GM12878 (cell line): Measurements from ENCODE around the gene CHRM4. TPM values are rescaled to one million over a fixed set of nuclear protein-coding genes. Genes with fewer than 3 reads are reported as not detected.

Experiments used
- ATF3 ChIP-seq: IDR thresholded peaks from 2 replicates; pipeline ENCODE4 v1.6.1; 2011; ENCODE audit warnings: low read depth, mild to moderate bottlenecking, low read length, moderate library complexity, borderline replicate concordance; ENCODE audit errors: extremely low read depth
- CHD2 ChIP-seq: IDR thresholded peaks from 2 replicates; pipeline ENCODE4 v1.6.1; 2011; ENCODE audit warnings: low read depth, low read length, improper control_type of control experiment, borderline replicate concordance
- ETV6 ChIP-seq, 2 experiments: fragments of 450-650 bp in 1 of 2; IDR thresholded peaks in 1 of 2; conservative IDR thresholded peaks in 1 of 2; 2 replicates each; pipeline ENCODE4 v1.6.1; 2014; ENCODE audit warnings: antibody characterized with exemption in 1 of 2, borderline replicate concordance in 1 of 2, low read depth in 1 of 2, mild to moderate bottlenecking in 1 of 2, moderate library complexity in 1 of 2
- NKRF ChIP-seq: fragments of 450-650 bp; conservative IDR thresholded peaks from 2 replicates; pipeline ENCODE4 v1.6.1; 2017; ENCODE audit warnings: mild to moderate bottlenecking, moderate library complexity
- NR2F1 ChIP-seq: fragments of 450-650 bp; conservative IDR thresholded peaks from 2 replicates; pipeline ENCODE4 v1.6.1; 2017; ENCODE audit warnings: mild to moderate bottlenecking
- PBX3 ChIP-seq: IDR thresholded peaks from 2 replicates; pipeline ENCODE4 v1.6.1; 2011; ENCODE audit warnings: mild to moderate bottlenecking, low read depth, low read length, moderate library complexity; ENCODE audit not compliant: insufficient replicate concordance
- SIX5 ChIP-seq: IDR thresholded peaks from 2 replicates; pipeline ENCODE4 v1.6.1; 2011; ENCODE audit warnings: mild to moderate bottlenecking, low read depth, low read length, moderate library complexity; ENCODE audit not compliant: severe bottlenecking
- SKIL ChIP-seq: fragments of 450-650 bp; IDR thresholded peaks from 2 replicates; pipeline ENCODE4 v1.6.1; 2017; ENCODE audit warnings: mild to moderate bottlenecking, low read depth, inconsistent platforms; ENCODE audit not compliant: poor library complexity, severe bottlenecking
- TBL1XR1 ChIP-seq: IDR thresholded peaks from 2 replicates; pipeline ENCODE4 v1.6.1; 2012; ENCODE audit warnings: low read depth, low read length, improper control_type of control experiment
- ZNF687 ChIP-seq: fragments of 450-650 bp; IDR thresholded peaks from 2 replicates; pipeline ENCODE4 v1.6.1; 2017; ENCODE audit warnings: mild to moderate bottlenecking, moderate library complexity
- ZSCAN29 ChIP-seq: fragments of 450-650 bp; IDR thresholded peaks from 2 replicates; pipeline ENCODE4 v1.6.1; 2017; ENCODE audit warnings: mild to moderate bottlenecking, moderate library complexity
- ZZZ3 ChIP-seq: IDR thresholded peaks from 2 replicates; pipeline ENCODE4 v1.6.1; 2011; ENCODE audit warnings: low read depth; ENCODE audit not compliant: control insufficient read depth, insufficient read length
- polyA plus RNA-seq, 11 experiments: library from polyadenylated mRNA; depleted of rRNA in 4 of 11; unstranded in 6 of 11; stranded (reverse) in 5 of 11; fragments of >200 nt; fragmentation: Nextera tagmentation in 4 of 11; fragmentation: Illumina TruSeq in 1 of 11; extraction: Ambion mirVana in 4 of 11; extraction: Trizol in 1 of 11; gene quantifications; 1 replicate in 1 of 11; 2 replicates in 10 of 11; pipeline versions ENCODE4 v1.2.1 to v1.2.3, GENCODE V29; 2011 to 2016; ENCODE audit warnings: inconsistent platforms in 2 of 11, missing spikeins in 2 of 11, low read depth in 1 of 11
- total RNA-seq, 4 experiments: library from RNA; depleted of rRNA in 3 of 4; stranded (reverse); fragments of >200 nt in 3 of 4; fragmentation: Illumina TruSeq in 1 of 4; extraction: Trizol in 1 of 4; gene quantifications; 2 replicates each; pipeline versions ENCODE4 v1.2.1 to v1.2.3, GENCODE V29; 2013 to 2021
- TF ChIP-seq, protein P1 (sequence below): fragments of 150-350 bp; IDR thresholded peaks from 2 replicates; pipeline ENCODE4 v1.6.1; 2016; ENCODE audit warnings: low read depth, low read length

Gene CHRM4
- total and polyA plus RNA-seq, 10 of the 15 experiments (the other 5 are each of a cell fraction or from before 2014, with no cell fraction given): 0.12 to 0.23 (median 0.13) TPM; not detected in 7

DNA sequence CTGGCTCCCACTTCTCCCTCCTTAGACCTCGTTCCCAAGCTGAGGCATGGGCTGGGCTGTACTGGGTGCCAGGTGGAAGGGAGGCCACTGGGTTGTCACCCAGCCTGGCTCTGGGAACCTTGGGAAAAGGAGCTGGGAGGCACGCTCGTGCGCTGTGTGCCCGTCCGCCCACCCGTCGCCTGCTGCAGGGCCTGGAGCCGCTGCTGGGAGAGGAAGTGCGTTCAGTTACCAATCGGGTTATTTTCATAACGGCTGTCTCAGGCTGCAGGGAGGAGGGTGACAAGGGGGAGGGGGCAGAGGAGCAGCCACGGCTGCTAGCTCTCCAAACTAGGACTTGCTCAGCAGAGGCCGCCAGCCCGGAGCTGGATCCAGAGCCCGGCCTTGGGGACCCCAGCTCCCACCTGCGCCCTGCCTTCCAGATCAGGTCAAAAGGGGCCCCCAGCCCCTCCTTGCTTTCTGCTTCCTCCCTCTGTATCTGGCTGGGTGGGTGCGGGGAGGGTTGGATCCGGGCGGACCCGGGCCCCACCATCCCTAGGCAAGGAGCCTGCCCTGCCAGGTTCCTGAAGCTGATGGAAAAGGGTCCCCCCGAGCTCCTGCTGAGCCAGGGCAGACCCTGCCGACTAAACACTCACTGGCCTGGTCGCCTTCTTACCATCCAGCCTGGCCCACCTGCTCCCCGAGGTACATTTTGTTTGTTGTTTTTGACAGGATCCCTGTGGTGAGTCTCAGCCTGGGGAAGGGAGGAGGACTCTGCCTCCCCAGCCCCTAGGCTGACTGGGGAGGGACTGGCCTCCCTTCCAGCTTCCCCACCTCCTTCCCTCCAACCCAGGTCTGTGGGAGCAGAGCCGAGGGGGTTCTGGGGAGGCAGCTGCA is 30.1 kb downstream of the CHRM4 start (continued):
- no peak for TF ChIP-seq NKRF
- TF ChIP-seq ZZZ3: no peak
- TF ChIP-seq, protein P1, sequence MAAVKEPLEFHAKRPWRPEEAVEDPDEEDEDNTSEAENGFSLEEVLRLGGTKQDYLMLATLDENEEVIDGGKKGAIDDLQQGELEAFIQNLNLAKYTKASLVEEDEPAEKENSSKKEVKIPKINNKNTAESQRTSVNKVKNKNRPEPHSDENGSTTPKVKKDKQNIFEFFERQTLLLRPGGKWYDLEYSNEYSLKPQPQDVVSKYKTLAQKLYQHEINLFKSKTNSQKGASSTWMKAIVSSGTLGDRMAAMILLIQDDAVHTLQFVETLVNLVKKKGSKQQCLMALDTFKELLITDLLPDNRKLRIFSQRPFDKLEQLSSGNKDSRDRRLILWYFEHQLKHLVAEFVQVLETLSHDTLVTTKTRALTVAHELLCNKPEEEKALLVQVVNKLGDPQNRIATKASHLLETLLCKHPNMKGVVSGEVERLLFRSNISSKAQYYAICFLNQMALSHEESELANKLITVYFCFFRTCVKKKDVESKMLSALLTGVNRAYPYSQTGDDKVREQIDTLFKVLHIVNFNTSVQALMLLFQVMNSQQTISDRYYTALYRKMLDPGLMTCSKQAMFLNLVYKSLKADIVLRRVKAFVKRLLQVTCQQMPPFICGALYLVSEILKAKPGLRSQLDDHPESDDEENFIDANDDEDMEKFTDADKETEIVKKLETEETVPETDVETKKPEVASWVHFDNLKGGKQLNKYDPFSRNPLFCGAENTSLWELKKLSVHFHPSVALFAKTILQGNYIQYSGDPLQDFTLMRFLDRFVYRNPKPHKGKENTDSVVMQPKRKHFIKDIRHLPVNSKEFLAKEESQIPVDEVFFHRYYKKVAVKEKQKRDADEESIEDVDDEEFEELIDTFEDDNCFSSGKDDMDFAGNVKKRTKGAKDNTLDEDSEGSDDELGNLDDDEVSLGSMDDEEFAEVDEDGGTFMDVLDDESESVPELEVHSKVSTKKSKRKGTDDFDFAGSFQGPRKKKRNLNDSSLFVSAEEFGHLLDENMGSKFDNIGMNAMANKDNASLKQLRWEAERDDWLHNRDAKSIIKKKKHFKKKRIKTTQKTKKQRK: no peak
- no peak for TF ChIP-seq PBX3
- peak; percentile 81 for TF ChIP-seq ZNF687
- no peak for TF ChIP-seq SKIL
- TF ChIP-seq ATF3: no peak
- no peak; the same call in 1 of the 2 replicates for TF ChIP-seq NR2F1
- no peak for TF ChIP-seq SIX5
- TF ChIP-seq TBL1XR1: no peak
- peak; percentile 51; the same call in 1 of the 2 replicates for TF ChIP-seq CHD2
- no peak for TF ChIP-seq ZSCAN29
- TF ChIP-seq ETV6 (conservative IDR thresholded peaks at IDR 0.05 in 1 of 2, IDR thresholded peaks at IDR 0.05 in 1 of 2; ENCODE audit: borderline replicate concordance in 1 of 2, low read depth in 1 of 2): no peak
